ENCODE data around the gene MAPK14. TPM values are rescaled to one million over a fixed set of nuclear protein-coding genes. Genes with fewer than 3 reads are reported as not detected.

Gene MAPK14
- total RNA-seq, 1 donor from 2014 or later = 36.5 TPM

- Mint-ChIP-seq H3K36me3 (ENCODE audit: low read depth) (peaks cover 7% of the 10 kb centered on the region), H3K27ac (ENCODE audit: unreplicated experiment) (no peak overlapping the region), H3K4me3 (ENCODE audit: unreplicated experiment) (no peak overlapping the region), H3K27me3 (ENCODE audit: low read depth) (no peaks in the 10 kb centered on the region), H3K4me1 (ENCODE audit: low read depth) (no peaks in the 10 kb centered on the region), H3K9me3 (ENCODE audit: low read depth) (no peaks in the 10 kb centered on the region)
- no peak for DNase-seq (ENCODE audit: low spot score)
- no peak for TF ChIP-seq CTCF (IDR thresholded peaks at IDR 0.05)
Measured at GRCh38 chr6:36054956-36055355, 27.3 kb downstream of the MAPK14 start.

GRCh38 chr6:36056178-36056577, 28.6 kb downstream of the MAPK14 start:
- no peak for DNase-seq (ENCODE audit: low spot score)
- Mint-ChIP-seq H3K36me3 (ENCODE audit: low read depth) (peaks cover 13% of the 10 kb centered on the region), H3K27me3 (ENCODE audit: low read depth) (no peaks in the 10 kb centered on the region), H3K4me3 (ENCODE audit: unreplicated experiment) (no peak overlapping the region), H3K9me3 (ENCODE audit: low read depth) (no peaks in the 10 kb centered on the region), H3K27ac (ENCODE audit: unreplicated experiment) (no peak overlapping the region), H3K4me1 (ENCODE audit: low read depth) (no peaks in the 10 kb centered on the region)
- no peak for TF ChIP-seq CTCF (IDR thresholded peaks at IDR 0.05)

GRCh38 chr6:36061236-36061635, 33.6 kb downstream of the MAPK14 start:
- no peak overlapping the region for H3K4me3 Mint-ChIP-seq (ENCODE audit: unreplicated experiment)
- H3K9me3 Mint-ChIP-seq (ENCODE audit: low read depth) = no peaks in the 10 kb centered on the region
- DNase-seq (ENCODE audit: low spot score) = no peak
- H3K27me3 Mint-ChIP-seq (ENCODE audit: low read depth) = no peaks in the 10 kb centered on the region
- peaks cover 13% of the 10 kb centered on the region for H3K36me3 Mint-ChIP-seq (ENCODE audit: low read depth)
- peaks cover 21% of the 10 kb centered on the region for H3K4me1 Mint-ChIP-seq (ENCODE audit: low read depth)
- no peak for TF ChIP-seq CTCF (IDR thresholded peaks at IDR 0.05)
- no peak overlapping the region for H3K27ac Mint-ChIP-seq (ENCODE audit: unreplicated experiment)

GRCh38 chr6:36062247-36062646, 34.6 kb downstream of the MAPK14 start:
- no peaks in the 10 kb centered on the region for H3K27me3 Mint-ChIP-seq (ENCODE audit: low read depth)

GRCh38 chr6:36063318-36064060, 35.9 kb downstream of the MAPK14 start:
- no peaks in the 10 kb centered on the region for H3K27me3 Mint-ChIP-seq (ENCODE audit: low read depth)
- peaks cover 13% of the 10 kb centered on the region for H3K36me3 Mint-ChIP-seq (ENCODE audit: low read depth)
- H3K27ac Mint-ChIP-seq (ENCODE audit: unreplicated experiment) = no peak overlapping the region
- H3K4me3 Mint-ChIP-seq (ENCODE audit: unreplicated experiment) = no peak overlapping the region
- H3K4me1 Mint-ChIP-seq (ENCODE audit: low read depth) = peaks cover 37% of the 10 kb centered on the region
- H3K9me3 Mint-ChIP-seq (ENCODE audit: low read depth) = no peaks in the 10 kb centered on the region
- no peak for TF ChIP-seq CTCF (IDR thresholded peaks at IDR 0.05)
- no peak for DNase-seq (ENCODE audit: low spot score)

More at GRCh38 chr6:36062247-36062646, 34.6 kb downstream of the MAPK14 start:
- Mint-ChIP-seq H3K4me3 (ENCODE audit: unreplicated experiment) (no peak overlapping the region), H3K9me3 (ENCODE audit: low read depth) (no peaks in the 10 kb centered on the region), H3K4me1 (ENCODE audit: low read depth) (peaks cover 29% of the 10 kb centered on the region), H3K36me3 (ENCODE audit: low read depth) (peaks cover 13% of the 10 kb centered on the region), H3K27ac (ENCODE audit: unreplicated experiment) (no peak overlapping the region)
- TF ChIP-seq CTCF (IDR thresholded peaks at IDR 0.05) = no peak
- no peak for DNase-seq (ENCODE audit: low spot score)

All from chondrocyte (in vitro differentiated cells).